Measurements from ENCODE around the gene STON2. TPM values are rescaled to one million over a fixed set of nuclear protein-coding genes. Genes with fewer than 3 reads are reported as not detected.
"Not testable (repeated sequence)": the region's sequence is repeated elsewhere in the genome, so short reads cannot be mapped to it uniquely, and the experiment has no call there.

The STON2 gene
- total and polyA plus RNA-seq, 12 donors = 0.33 to 14.5 (median 5.7) TPM

- Histone ChIP-seq H3K27me3 (peaks cover 0 to 5% (median 0%) of the 10 kb centered on the region in 7 donors), H3K9me3 (peaks cover 0 to 7% (median 0%) of the 10 kb centered on the region in 11 donors), H3K36me3 (no peaks in the 10 kb centered on the region), H3K4me3 (no peak overlapping the region), H3K4me1 (no peaks in the 10 kb centered on the region), H3K27ac (no peak overlapping the region)
- WGBS, 2 donors = 82 to 90% methylated on average over 8 of the region's 8 CpGs
- DNase-seq = no peak
- no peak for ATAC-seq
- intact Hi-C loops (cut with DNase I) = loop anchor here in 1 of 10 donors (10.0 kb wide), 1 partner anchor 648 kb away; no protein-coding TSS in a partner anchor
- no peak for TF ChIP-seq CTCF (IDR thresholded peaks at IDR 0.05)
These were observed 17.5 kb downstream of the STON2 start for GRCh38 chr14:81382517-81383225.

DNA sequence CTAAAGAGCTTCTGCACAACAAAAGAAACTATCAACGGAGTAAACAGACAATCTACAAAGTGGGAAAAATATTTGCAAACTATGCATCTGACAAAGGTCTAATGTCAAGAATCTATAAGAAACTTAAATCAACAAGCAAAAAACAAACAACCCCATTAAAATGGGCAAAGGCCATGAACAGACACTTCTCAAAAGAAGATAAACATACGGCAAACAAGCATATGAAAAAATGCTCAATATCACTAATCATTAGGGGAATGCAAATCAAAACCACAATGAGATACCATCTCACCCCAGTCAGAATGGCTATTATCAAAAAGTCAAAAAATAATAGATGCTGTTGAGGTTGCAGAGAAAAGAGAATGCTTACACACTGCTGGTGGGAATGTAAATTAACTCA is 20.1 kb downstream of the STON2 start:
- DNase-seq, H3K36me3 ChIP-seq, H3K27ac ChIP-seq, H3K4me3 ChIP-seq, ATAC-seq, H3K4me1 ChIP-seq, H3K9me3 ChIP-seq, H3K27me3 ChIP-seq: not testable (repeated sequence)
- WGBS, 2 donors = 64 to 72% methylated on average over 2 of the region's 2 CpGs
- intact Hi-C loops (cut with DNase I) = loop anchor here in 1 of 10 donors (10.0 kb wide), 1 partner anchor 645 kb away; no protein-coding TSS in a partner anchor

DNA sequence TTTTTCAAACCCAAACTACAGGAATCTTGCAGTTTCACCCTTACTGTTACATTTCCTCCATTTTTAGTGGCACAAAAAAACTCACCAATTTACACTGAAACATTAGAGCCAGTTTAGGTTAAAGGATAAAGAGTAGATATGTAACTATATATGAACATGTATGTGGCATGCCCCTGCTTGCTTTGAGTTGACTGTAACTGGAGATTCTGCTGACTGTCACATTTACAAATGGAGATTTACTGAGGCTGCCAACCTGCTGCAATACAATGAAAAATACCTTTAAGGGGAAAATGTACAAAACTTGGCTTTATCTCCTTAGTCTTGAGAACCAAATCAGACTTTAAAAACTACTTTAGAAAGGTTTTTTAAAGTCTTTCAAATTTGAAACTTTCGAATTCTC is 28.3 kb downstream of the STON2 start:
- no peak for ATAC-seq
- Histone ChIP-seq H3K36me3 (peaks cover 0 to 13% (median 0%) of the 10 kb centered on the region in 9 donors), H3K9me3 (no peaks in the 10 kb centered on the region), H3K27ac (no peak overlapping the region), H3K4me3 (no peak overlapping the region), H3K4me1 (no peaks in the 10 kb centered on the region), H3K27me3 (peaks cover 0 to 8% (median 0%) of the 10 kb centered on the region in 7 donors)
- TF ChIP-seq CTCF (IDR thresholded peaks at IDR 0.05) = no peak
- DNase-seq = no peak
- 82 to 98% methylated on average over 1 of the region's 1 CpG for WGBS, 2 donors
- intact Hi-C loops (cut with DNase I) = no loop called here

DNA sequence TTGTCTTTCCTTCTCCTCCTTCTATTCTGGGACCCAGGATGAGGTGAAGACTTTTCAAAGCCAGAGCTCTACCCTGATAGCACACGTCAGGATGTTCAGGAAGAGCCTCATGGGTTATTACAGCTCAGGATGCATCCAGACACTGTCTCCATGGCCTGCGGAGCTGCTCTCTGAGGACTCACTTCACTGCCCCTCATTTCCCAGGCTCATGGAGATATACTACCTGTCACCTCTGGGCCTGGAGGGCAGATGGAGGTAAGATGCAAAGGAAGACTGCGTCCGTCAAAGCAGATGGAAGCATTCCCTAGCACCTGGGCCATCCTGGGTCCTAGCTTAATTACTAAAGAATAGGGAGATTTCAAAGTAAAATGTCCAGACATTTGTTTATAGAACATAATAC is 32.6 kb downstream of the STON2 start:
- H3K4me1 ChIP-seq = peaks cover 0 to 22% (median 0%) of the 10 kb centered on the region in 9 donors
- no peak for TF ChIP-seq CTCF (IDR thresholded peaks at IDR 0.05)
- H3K27me3 ChIP-seq = peaks cover 0 to 11% (median 0%) of the 10 kb centered on the region in 7 donors
- H3K9me3 ChIP-seq = no peaks in the 10 kb centered on the region
- intact Hi-C loops (cut with DNase I) = no loop called here
- peaks cover 0 to 13% (median 0%) of the 10 kb centered on the region in 9 donors for H3K36me3 ChIP-seq
- no peak for DNase-seq
- H3K4me3 ChIP-seq = no peak overlapping the region
- no peak overlapping the region for H3K27ac ChIP-seq
- 73 to 80% methylated on average over 4 of the region's 4 CpGs for WGBS, 2 donors
- ATAC-seq = no peak

GRCh38 chr14:81366884-81367283 is 33.2 kb downstream of the STON2 start:
- Histone ChIP-seq H3K9me3 (no peaks in the 10 kb centered on the region), H3K27me3 (peaks cover 0 to 11% (median 0%) of the 10 kb centered on the region in 7 donors), H3K4me3 (no peak overlapping the region), H3K4me1 (peaks cover 0 to 22% (median 0%) of the 10 kb centered on the region in 9 donors), H3K36me3 (peaks cover 0 to 13% (median 0%) of the 10 kb centered on the region in 9 donors), H3K27ac (no peak overlapping the region)
- 87 to 91% methylated on average over 7 of the region's 7 CpGs for WGBS, 2 donors
- ATAC-seq = no peak
- no peak for DNase-seq
- TF ChIP-seq CTCF (IDR thresholded peaks at IDR 0.05) = no peak
- intact Hi-C loops (cut with DNase I) = no loop called here
